WTC11 (cell line): ENCODE data around the gene RAB13. TPM values are rescaled to one million over a fixed set of nuclear protein-coding genes. Genes with fewer than 3 reads are reported as not detected.
"Not testable (repeated sequence)": the region's sequence is repeated elsewhere in the genome, so short reads cannot be mapped to it uniquely, and the experiment has no call there.

Source experiments
- ATAC-seq: fragments of 200-7000 bp; cut with Tn5 transposase; 2 replicates; pipeline ENCODE4 v1.10.0; 2021; ENCODE audit warnings: mild to moderate bottlenecking, moderate library complexity
- CTCF ChIA-PET: fragments of 300-600 bp; sonication (Branson Sonifier 250); formaldehyde crosslinking; loops from one replicate; lab custom pipeline; 2021; ENCODE audit warnings: antibody characterized with exemption; lab: Charles Lee
- POLR2A ChIA-PET: fragments of 350-600 bp; sonication (Branson Sonifier 250); formaldehyde crosslinking; loops from one replicate; lab custom pipeline; 2021; ENCODE audit warnings: antibody characterized with exemption; lab: Charles Lee
- DNase-seq: peaks from one replicate; pipeline ENCODE4 v3.0.0; 2021; ENCODE audit warnings: low spot score
- H3K27ac Mint-ChIP-seq: 2 replicates; pipeline ENCODE4 v1.8.0; 2021; ENCODE audit warnings: mixed read lengths
- H3K27me3 Mint-ChIP-seq: 2 replicates; pipeline ENCODE4 v1.8.0; 2021; ENCODE audit warnings: low read depth, mild to moderate bottlenecking, moderate library complexity, mixed read lengths
- H3K36me3 Mint-ChIP-seq: 2 replicates; pipeline ENCODE4 v1.8.0; 2021; ENCODE audit warnings: mixed read lengths
- H3K4me1 Mint-ChIP-seq: 2 replicates; pipeline ENCODE4 v1.8.0; 2022; ENCODE audit warnings: mixed read lengths
- H3K4me3 Mint-ChIP-seq: 2 replicates; pipeline ENCODE4 v1.8.0; 2021; ENCODE audit warnings: mild to moderate bottlenecking, moderate library complexity, mixed read lengths
- H3K9me3 Mint-ChIP-seq: 2 replicates; pipeline ENCODE4 v1.8.0; 2021; ENCODE audit warnings: mixed read lengths
- AR ChIP-seq: fragments of 250-450 bp; sonication (Bioruptor Pico); IDR thresholded peaks from 2 replicates; pipeline ENCODE4 v1.9.0; 2021; ENCODE audit warnings: mild to moderate bottlenecking
- ATF1 ChIP-seq: sonication (generic); formaldehyde crosslinking; IDR thresholded peaks from 2 replicates; pipeline ENCODE4 v1.8.1; 2023; ENCODE audit warnings: mild to moderate bottlenecking, moderate library complexity, missing genetic modification reagents
- CREB1 ChIP-seq: sonication (generic); formaldehyde crosslinking; IDR thresholded peaks from 2 replicates; pipeline ENCODE4 v1.8.0; 2023; ENCODE audit warnings: mild to moderate bottlenecking, missing genetic modification reagents
- CTCF ChIP-seq: fragments of 200-600 bp; IDR thresholded peaks from 2 replicates; pipeline ENCODE4 v1.8.0; 2022; ENCODE audit warnings: antibody characterized with exemption
- E2F4 ChIP-seq: sonication (generic); formaldehyde crosslinking; IDR thresholded peaks from 2 replicates; pipeline ENCODE4 v1.8.1; 2022; ENCODE audit warnings: low read depth, mild to moderate bottlenecking, moderate library complexity, missing genetic modification reagents, borderline replicate concordance
- EMX1 ChIP-seq: fragments of 250-450 bp; sonication (Bioruptor Pico); IDR thresholded peaks from 2 replicates; pipeline ENCODE4 v1.8.0; 2021; ENCODE audit warnings: mild to moderate bottlenecking
- ESRRA ChIP-seq: sonication (generic); formaldehyde crosslinking; IDR thresholded peaks from 2 replicates; pipeline ENCODE4 v1.8.1; 2022; ENCODE audit warnings: mild to moderate bottlenecking, missing genetic modification reagents, borderline replicate concordance
- FOXK1 ChIP-seq: sonication (generic); formaldehyde crosslinking; IDR thresholded peaks from 2 replicates; pipeline ENCODE4 v1.8.0; 2022; ENCODE audit warnings: mild to moderate bottlenecking, moderate library complexity, missing genetic modification reagents
- FOXP1 ChIP-seq: sonication (generic); formaldehyde crosslinking; IDR thresholded peaks from 2 replicates; pipeline ENCODE4 v1.8.0; 2022; ENCODE audit warnings: missing genetic modification reagents, mild to moderate bottlenecking, moderate library complexity, borderline replicate concordance
- HMGA2 ChIP-seq: fragments of 250-450 bp; sonication (Bioruptor Pico); IDR thresholded peaks from 2 replicates; pipeline ENCODE4 v1.4.0; 2021; ENCODE audit warnings: mild to moderate bottlenecking, moderate library complexity
- IRF2 ChIP-seq: sonication (generic); formaldehyde crosslinking; IDR thresholded peaks from 2 replicates; pipeline ENCODE4 v1.8.0; 2022; ENCODE audit warnings: low read depth, missing genetic modification reagents, borderline replicate concordance
- JAZF1 ChIP-seq: fragments of 250-450 bp; sonication (Bioruptor Pico); IDR thresholded peaks from 2 replicates; pipeline ENCODE4 v1.9.0; 2021; ENCODE audit warnings: moderate library complexity, mild to moderate bottlenecking, inconsistent platforms
- NR1H2 ChIP-seq: sonication (generic); formaldehyde crosslinking; IDR thresholded peaks from 2 replicates; pipeline ENCODE4 v1.9.0; 2021; ENCODE audit warnings: mild to moderate bottlenecking, moderate library complexity, missing genetic modification reagents
- NR3C1 ChIP-seq: sonication (generic); formaldehyde crosslinking; conservative IDR thresholded peaks from 2 replicates; pipeline ENCODE4 v1.8.1; 2023; ENCODE audit warnings: low read depth, mild to moderate bottlenecking, missing genetic modification reagents
- RORB ChIP-seq: fragments of 250-450 bp; sonication (Bioruptor Pico); IDR thresholded peaks from 2 replicates; pipeline ENCODE4 v1.9.0; 2021; ENCODE audit warnings: mild to moderate bottlenecking
- SMAD3 ChIP-seq: sonication (generic); formaldehyde crosslinking; IDR thresholded peaks from 2 replicates; pipeline ENCODE4 v1.8.0; 2022; ENCODE audit warnings: missing genetic modification reagents, mild to moderate bottlenecking, borderline replicate concordance
- SOX15 ChIP-seq: fragments of 250-450 bp; sonication (Bioruptor Pico); IDR thresholded peaks from 2 replicates; pipeline ENCODE4 v1.9.0; 2021; ENCODE audit warnings: mild to moderate bottlenecking
- TEAD1 ChIP-seq: sonication (generic); formaldehyde crosslinking; IDR thresholded peaks from 2 replicates; pipeline ENCODE4 v1.8.0; 2022; ENCODE audit warnings: mild to moderate bottlenecking, missing genetic modification reagents
- ZNF232 ChIP-seq: sonication (generic); formaldehyde crosslinking; IDR thresholded peaks from 2 replicates; pipeline ENCODE4 v1.8.0; 2022; ENCODE audit warnings: mild to moderate bottlenecking, missing genetic modification reagents
- ZNF416 ChIP-seq: fragments of 250-450 bp; sonication (Bioruptor Pico); IDR thresholded peaks from 2 replicates; pipeline ENCODE4 v1.9.0; 2021; ENCODE audit warnings: mild to moderate bottlenecking, inconsistent platforms
- ZNF423 ChIP-seq: fragments of 250-450 bp; sonication (Bioruptor Pico); IDR thresholded peaks from 2 replicates; pipeline ENCODE4 v2.1.2; 2022; ENCODE audit warnings: mild to moderate bottlenecking, moderate library complexity
- ZNF532 ChIP-seq: fragments of 250-450 bp; sonication (Bioruptor Pico); IDR thresholded peaks from 2 replicates; pipeline ENCODE4 v1.9.0; 2021; ENCODE audit warnings: mild to moderate bottlenecking, borderline replicate concordance
- ZNF671 ChIP-seq: fragments of 250-450 bp; sonication (Bioruptor Pico); IDR thresholded peaks from 2 replicates; pipeline ENCODE4 v1.8.0; 2021; ENCODE audit warnings: mild to moderate bottlenecking
- total RNA-seq: library from RNA; stranded (reverse); gene quantifications from 3 replicates; pipeline ENCODE4 v1.2.3, GENCODE V29; 2021

RAB13 gene
- total RNA-seq, 1 experiment from 2014 or later: 126 TPM

GRCh38 chr1:154019269-154019668, 33.1 kb upstream of the RAB13 start (continued):
- TF ChIP-seq CTCF (no peak), EMX1 (no peak), ZNF671 (CRISPR knock-in tag) (no peak), E2F4 (CRISPR knock-in tag) (no peak), JAZF1 (CRISPR knock-in tag) (no peak), IRF2 (no peak), HMGA2 (no peak), ATF1 (CRISPR knock-in tag) (no peak), TEAD1 (CRISPR knock-in tag) (no peak), SOX15 (CRISPR knock-in tag) (no peak), ESRRA (CRISPR knock-in tag) (no peak), ZNF232 (CRISPR knock-in tag) (no peak), FOXK1 (no peak), ZNF423 (no peak)

GRCh38 chr1:154014154-154014907, 28.2 kb upstream of the RAB13 start:
- DNase-seq: no peak
- H3K27ac Mint-ChIP-seq: no peak overlapping the region
- H3K4me3 Mint-ChIP-seq: no peak overlapping the region
- H3K36me3 Mint-ChIP-seq: no peaks in the 10 kb centered on the region
- H3K9me3 Mint-ChIP-seq: no peaks in the 10 kb centered on the region
- CTCF ChIA-PET: no interaction called here
- TF ChIP-seq SOX15 (CRISPR knock-in tag) (no peak), SMAD3 (CRISPR knock-in tag) (no peak), CREB1 (CRISPR knock-in tag) (no peak), NR1H2 (no peak), ZNF532 (CRISPR knock-in tag) (no peak), RORB (CRISPR knock-in tag) (no peak), NR3C1 (no peak), ZNF416 (CRISPR knock-in tag) (no peak), FOXP1 (CRISPR knock-in tag) (no peak), AR (CRISPR knock-in tag) (no peak)
- POLR2A ChIA-PET: no interaction called here
- no peaks in the 10 kb centered on the region for H3K4me1 Mint-ChIP-seq
- no peaks in the 10 kb centered on the region for H3K27me3 Mint-ChIP-seq
- ATAC-seq: no peak

GRCh38 chr1:154012543-154012942, 26.4 kb upstream of the RAB13 start:
- DNase-seq, H3K27ac Mint-ChIP-seq, POLR2A ChIA-PET, H3K36me3 Mint-ChIP-seq, H3K4me3 Mint-ChIP-seq, H3K9me3 Mint-ChIP-seq, H3K27me3 Mint-ChIP-seq, H3K4me1 Mint-ChIP-seq, CTCF ChIA-PET, ATAC-seq: not testable (repeated sequence)
